HG03521 (cell line): Measurements from ENCODE around the gene ITK.
A peak's percentile ranks its signal among the peaks of the same experiment; 100 is the strongest.
"Not testable (repeated sequence)": the region's sequence is repeated elsewhere in the genome, so short reads cannot be mapped to it uniquely, and the experiment has no call there.

ENCODE experiments used
- ATAC-seq: cut with Tn5 transposase; IDR thresholded peaks from one replicate; pipeline ENCODE4 v1.9.1; 2021; ENCODE audit warnings: mild to moderate bottlenecking, moderate library complexity; ENCODE audit not compliant: unreplicated experiment

The ITK gene

GRCh38 chr5:157167214-157167621 lies 13.4 kb upstream of the ITK start:
- ATAC-seq = no peak

GRCh38 chr5:157168286-157168685 lies 12.4 kb upstream of the ITK start:
- no peak for ATAC-seq

GRCh38 chr5:157172403-157172802 lies 8.2 kb upstream of the ITK start:
- peak; percentile 93 for ATAC-seq

- ATAC-seq = no peak
Observed at GRCh38 chr5:157175071-157175612, 5.5 kb upstream of the ITK start.

GRCh38 chr5:157177953-157178352 lies 2.7 kb upstream of the ITK start:
- ATAC-seq = no peak

GRCh38 chr5:157178966-157179365 lies 1.7 kb upstream of the ITK start:
- no peak for ATAC-seq

GRCh38 chr5:157182143-157182757 lies 1.6 kb downstream of the ITK start:
- ATAC-seq = no peak

- no peak for ATAC-seq
Observed at GRCh38 chr5:157184117-157184670, 3.6 kb downstream of the ITK start.

- not testable (repeated sequence) for ATAC-seq
Observed at GRCh38 chr5:157185122-157185521, 4.5 kb downstream of the ITK start.

GRCh38 chr5:157186309-157187045 lies 5.8 kb downstream of the ITK start:
- ATAC-seq = no peak

- ATAC-seq = no peak
Observed at GRCh38 chr5:157187046-157187754, 6.6 kb downstream of the ITK start.

GRCh38 chr5:157188270-157188669 lies 7.6 kb downstream of the ITK start:
- no peak for ATAC-seq

- ATAC-seq = peak; percentile 56
Observed at GRCh38 chr5:157189223-157189622, 8.6 kb downstream of the ITK start.

GRCh38 chr5:157193699-157194424 lies 13.2 kb downstream of the ITK start:
- ATAC-seq = no peak

- ATAC-seq = no peak
Observed at GRCh38 chr5:157196045-157196444, 15.4 kb downstream of the ITK start.

GRCh38 chr5:157197086-157197485 lies 16.4 kb downstream of the ITK start:
- no peak for ATAC-seq

GRCh38 chr5:157198277-157198986 lies 17.8 kb downstream of the ITK start:
- ATAC-seq = no peak

- no peak for ATAC-seq
Observed at GRCh38 chr5:157201857-157202256, 21.2 kb downstream of the ITK start.

GRCh38 chr5:157203417-157203816 lies 22.8 kb downstream of the ITK start:
- no peak for ATAC-seq

GRCh38 chr5:157204765-157205164 lies 24.1 kb downstream of the ITK start:
- no peak for ATAC-seq
